Glutamatergic neuron (in vitro differentiated cells): Measurements from ENCODE around the gene FAM171A1. TPM values are rescaled to one million over a fixed set of nuclear protein-coding genes. Genes with fewer than 3 reads are reported as not detected.

Experiments
- DNase-seq: peaks from one replicate; pipeline ENCODE4 v3.0.0; 2022
- H3K27ac Mint-ChIP-seq: one replicate; pipeline ENCODE4 v1.8.0; 2020; ENCODE audit warnings: mild to moderate bottlenecking, mixed read lengths, inconsistent platforms; ENCODE audit not compliant: unreplicated experiment
- H3K27me3 Mint-ChIP-seq: one replicate; pipeline ENCODE4 v1.8.0; 2020; ENCODE audit warnings: mild to moderate bottlenecking, moderate library complexity, mixed read lengths, inconsistent platforms; ENCODE audit not compliant: unreplicated experiment
- H3K36me3 Mint-ChIP-seq: one replicate; pipeline ENCODE4 v1.8.0; 2020; ENCODE audit warnings: mild to moderate bottlenecking, mixed read lengths, inconsistent platforms; ENCODE audit not compliant: unreplicated experiment
- H3K4me1 Mint-ChIP-seq: one replicate; pipeline ENCODE4 v1.8.0; 2020; ENCODE audit warnings: mild to moderate bottlenecking, low read depth, mixed read lengths, inconsistent platforms; ENCODE audit not compliant: unreplicated experiment
- H3K4me3 Mint-ChIP-seq: one replicate; pipeline ENCODE4 v1.8.0; 2020; ENCODE audit warnings: mild to moderate bottlenecking, mixed read lengths, inconsistent platforms; ENCODE audit not compliant: unreplicated experiment
- H3K9me3 Mint-ChIP-seq: one replicate; pipeline ENCODE4 v1.8.0; 2020; ENCODE audit warnings: mild to moderate bottlenecking, moderate library complexity, mixed read lengths, inconsistent platforms; ENCODE audit not compliant: unreplicated experiment
- CTCF ChIP-seq: fragments of 200-600 bp; sonication (generic); IDR thresholded peaks from one replicate; pipeline ENCODE4 v1.5.0; 2021; ENCODE audit not compliant: partially characterized antibody, unreplicated experiment
- total RNA-seq: library from RNA; stranded (reverse); fragmentation: NEBNext Ultra II Directional; extraction: Animal tissue kit (Norgen Biotek cat#: 25700); gene quantifications from one replicate; pipeline ENCODE4 v1.2.1, GENCODE V29; 2021; ENCODE audit not compliant: unreplicated experiment

Gene FAM171A1
- total RNA-seq, 1 donor from 2014 or later, result 186 TPM

GRCh38 chr10:15369256-15370211, 1.6 kb downstream of the FAM171A1 start:
- peaks cover 10% of the 10 kb centered on the region for H3K27me3 Mint-ChIP-seq
- H3K4me3 Mint-ChIP-seq, result peak overlapping the region; percentile 99
- no peak for TF ChIP-seq CTCF
- H3K9me3 Mint-ChIP-seq, result peaks cover 13% of the 10 kb centered on the region
- DNase-seq, result peak; percentile 45
- H3K36me3 Mint-ChIP-seq, result peaks cover 7% of the 10 kb centered on the region
- H3K27ac Mint-ChIP-seq, result peak overlapping the region; percentile 98
- peaks cover 19% of the 10 kb centered on the region for H3K4me1 Mint-ChIP-seq

GRCh38 chr10:15368101-15368855, 2.8 kb downstream of the FAM171A1 start:
- TF ChIP-seq CTCF, result no peak
- peak overlapping the region; percentile 67 for H3K27ac Mint-ChIP-seq
- H3K9me3 Mint-ChIP-seq, result peaks cover 13% of the 10 kb centered on the region
- DNase-seq, result no peak
- peaks cover 8% of the 10 kb centered on the region for H3K36me3 Mint-ChIP-seq
- peaks cover 24% of the 10 kb centered on the region for H3K4me1 Mint-ChIP-seq
- peaks cover 10% of the 10 kb centered on the region for H3K27me3 Mint-ChIP-seq
- peak overlapping the region; percentile 99 for H3K4me3 Mint-ChIP-seq

GRCh38 chr10:15367296-15368085, 3.6 kb downstream of the FAM171A1 start:
- TF ChIP-seq CTCF, result no peak
- peaks cover 8% of the 10 kb centered on the region for H3K36me3 Mint-ChIP-seq

GRCh38 chr10:15365692-15366091, 5.4 kb downstream of the FAM171A1 start:
- Mint-ChIP-seq H3K4me1 (peaks cover 34% of the 10 kb centered on the region), H3K9me3 (peaks cover 10% of the 10 kb centered on the region), H3K27ac (no peak overlapping the region), H3K36me3 (peaks cover 8% of the 10 kb centered on the region), H3K4me3 (peak overlapping the region; percentile 32), H3K27me3 (peaks cover 5% of the 10 kb centered on the region)
- DNase-seq, result no peak
- TF ChIP-seq CTCF, result no peak

More at GRCh38 chr10:15367296-15368085, 3.6 kb downstream of the FAM171A1 start:
- no peak for DNase-seq
- H3K9me3 Mint-ChIP-seq, result peaks cover 10% of the 10 kb centered on the region
- H3K4me1 Mint-ChIP-seq, result peaks cover 29% of the 10 kb centered on the region
- H3K27ac Mint-ChIP-seq, result peak overlapping the region; percentile 67
- peak overlapping the region; percentile 99 for H3K4me3 Mint-ChIP-seq
- H3K27me3 Mint-ChIP-seq, result peaks cover 8% of the 10 kb centered on the region
